ENCODE results near the gene NUP210. TPM values are rescaled to one million over a fixed set of nuclear protein-coding genes. Genes with fewer than 3 reads are reported as not detected.
A peak's percentile ranks its signal among the peaks of the same experiment; 100 is the strongest.

The NUP210 gene
- total RNA-seq, 4 donors from 2014 or later: 3.1 to 15.4 (median 5.0) TPM

GRCh38 chr3:13287833-13288232 lies 132.3 kb downstream of the NUP210 start:
- Histone ChIP-seq H3K4me1 (peaks cover 5% of the 10 kb centered on the region), H3K27me3 (peaks cover 37% of the 10 kb centered on the region), H3K36me3 (no peaks in the 10 kb centered on the region), H3K27ac (no peak overlapping the region), H3K9me3 (peaks cover 6% of the 10 kb centered on the region), H3K4me3 (no peak overlapping the region)
- WGBS: 71% methylated on average over 4 of the region's 4 CpGs
- TF ChIP-seq POLR2AphosphoS5 (IDR thresholded peaks at IDR 0.05): no peak
- TF ChIP-seq EP300 (IDR thresholded peaks at IDR 0.05): no peak
- TF ChIP-seq CTCF (IDR thresholded peaks at IDR 0.05): no peak
- TF ChIP-seq POLR2A (IDR thresholded peaks at IDR 0.05): no peak
- no peak for DNase-seq (ENCODE audit: low spot score in 2 of 2)

- Histone ChIP-seq H3K36me3 (no peaks in the 10 kb centered on the region), H3K27ac (no peak overlapping the region), H3K9me3 (peaks cover 6% of the 10 kb centered on the region), H3K4me3 (no peak overlapping the region), H3K27me3 (peaks cover 46% of the 10 kb centered on the region), H3K4me1 (peaks cover 9% of the 10 kb centered on the region)
- 93% methylated on average over 2 of the region's 2 CpGs for WGBS
- no peak for TF ChIP-seq POLR2AphosphoS5 (IDR thresholded peaks at IDR 0.05)
- DNase-seq (ENCODE audit: low spot score in 2 of 2): no peak
Observed at GRCh38 chr3:13286873-13287272, 133.2 kb downstream of the NUP210 start.

GRCh38 chr3:13285007-13285567 lies 135.0 kb downstream of the NUP210 start:
- WGBS: 92% methylated on average over 4 of the region's 11 CpGs
- Histone ChIP-seq H3K4me1 (peaks cover 15% of the 10 kb centered on the region), H3K27me3 (peaks cover 51% of the 10 kb centered on the region), H3K9me3 (peaks cover 6% of the 10 kb centered on the region), H3K27ac (no peak overlapping the region), H3K4me3 (no peak overlapping the region), H3K36me3 (no peaks in the 10 kb centered on the region)
- TF ChIP-seq EP300 (IDR thresholded peaks at IDR 0.05) (no peak), CTCF (IDR thresholded peaks at IDR 0.05) (no peak), POLR2A (IDR thresholded peaks at IDR 0.05) (no peak), POLR2AphosphoS5 (IDR thresholded peaks at IDR 0.05) (no peak)
- no peak for DNase-seq (ENCODE audit: low spot score in 2 of 2)

GRCh38 chr3:13283877-13284264 lies 136.3 kb downstream of the NUP210 start:
- Histone ChIP-seq H3K4me1 (peaks cover 15% of the 10 kb centered on the region), H3K9me3 (peaks cover 6% of the 10 kb centered on the region), H3K27ac (no peak overlapping the region), H3K27me3 (peaks cover 51% of the 10 kb centered on the region), H3K4me3 (peak overlapping the region; percentile 45), H3K36me3 (no peaks in the 10 kb centered on the region)
- no peak for TF ChIP-seq EP300 (IDR thresholded peaks at IDR 0.05)
- TF ChIP-seq POLR2A (IDR thresholded peaks at IDR 0.05): no peak
- TF ChIP-seq POLR2AphosphoS5 (IDR thresholded peaks at IDR 0.05): no peak
- no peak for TF ChIP-seq CTCF (IDR thresholded peaks at IDR 0.05)
- DNase-seq (ENCODE audit: low spot score in 2 of 2): no peak
- 100% methylated on average over 1 of the region's 1 CpG for WGBS

- WGBS: 11% methylated on average over 35 of the region's 93 CpGs
- Histone ChIP-seq H3K9me3 (peaks cover 6% of the 10 kb centered on the region), H3K4me3 (peak overlapping the region; percentile 48), H3K4me1 (peaks cover 15% of the 10 kb centered on the region), H3K27ac (no peak overlapping the region), H3K36me3 (no peaks in the 10 kb centered on the region), H3K27me3 (peaks cover 51% of the 10 kb centered on the region)
- DNase-seq (ENCODE audit: low spot score in 2 of 2): no peak
- TF ChIP-seq POLR2AphosphoS5 (IDR thresholded peaks at IDR 0.05): no peak
- no peak for TF ChIP-seq POLR2A (IDR thresholded peaks at IDR 0.05)
- peak in 1 of 2 donors; percentile 13 for TF ChIP-seq CTCF (IDR thresholded peaks at IDR 0.05)
Observed at GRCh38 chr3:13282986-13283876, 136.9 kb downstream of the NUP210 start.

Data from suprapubic skin (tissue), 4 donors.